ENCODE measurements around the gene LRRC71. TPM values are rescaled to one million over a fixed set of nuclear protein-coding genes. Genes with fewer than 3 reads are reported as not detected.

The LRRC71 gene
- total RNA-seq, 3 donors from 2014 or later = not detected

GRCh38 chr1:156953571-156953970 is 33.1 kb downstream of the LRRC71 start:
- H3K4me3 Mint-ChIP-seq = no peak overlapping the region
- no peaks in the 10 kb centered on the region for H3K9me3 Mint-ChIP-seq
- no peak for ATAC-seq
- no peak for DNase-seq
- H3K4me1 Mint-ChIP-seq (ENCODE audit: low read depth) = no peaks in the 10 kb centered on the region
- no peaks in the 10 kb centered on the region for H3K27me3 Mint-ChIP-seq (ENCODE audit: low read depth)
- H3K36me3 Mint-ChIP-seq (ENCODE audit: insufficient read depth) = peaks cover 22% of the 10 kb centered on the region

GRCh38 chr1:156956333-156956732 is 35.9 kb downstream of the LRRC71 start:
- Mint-ChIP-seq H3K4me1 (ENCODE audit: low read depth) (peaks cover 7% of the 10 kb centered on the region), H3K36me3 (ENCODE audit: insufficient read depth) (peaks cover 24% of the 10 kb centered on the region), H3K9me3 (no peaks in the 10 kb centered on the region), H3K4me3 (no peak overlapping the region), H3K27me3 (ENCODE audit: low read depth) (no peaks in the 10 kb centered on the region)
- ATAC-seq = no peak
- no peak for DNase-seq

- DNase-seq (no peak), ATAC-seq (no peak)
- H3K4me1 Mint-ChIP-seq (ENCODE audit: low read depth) = peaks cover 17% of the 10 kb centered on the region
- peaks cover 21% of the 10 kb centered on the region for H3K36me3 Mint-ChIP-seq (ENCODE audit: insufficient read depth)
- no peak overlapping the region for H3K4me3 Mint-ChIP-seq
- no peaks in the 10 kb centered on the region for H3K27me3 Mint-ChIP-seq (ENCODE audit: low read depth)
- H3K9me3 Mint-ChIP-seq = no peaks in the 10 kb centered on the region
Observed at GRCh38 chr1:156957634-156958033, 37.2 kb downstream of the LRRC71 start.

GRCh38 chr1:156958247-156958714 is 37.8 kb downstream of the LRRC71 start:
- Mint-ChIP-seq H3K4me3 (no peak overlapping the region), H3K36me3 (ENCODE audit: insufficient read depth) (peaks cover 21% of the 10 kb centered on the region), H3K4me1 (ENCODE audit: low read depth) (peaks cover 22% of the 10 kb centered on the region), H3K9me3 (no peaks in the 10 kb centered on the region), H3K27me3 (ENCODE audit: low read depth) (no peaks in the 10 kb centered on the region)
- DNase-seq (no peak), ATAC-seq (no peak)

- no peak for ATAC-seq
Observed at GRCh38 chr1:156959414-156959813, 39.0 kb downstream of the LRRC71 start.

GRCh38 chr1:156959925-156960324 is 39.5 kb downstream of the LRRC71 start:
- Mint-ChIP-seq H3K36me3 (ENCODE audit: insufficient read depth) (peaks cover 17% of the 10 kb centered on the region), H3K9me3 (no peaks in the 10 kb centered on the region), H3K4me3 (no peak overlapping the region), H3K27me3 (ENCODE audit: low read depth) (no peaks in the 10 kb centered on the region), H3K4me1 (ENCODE audit: low read depth) (peaks cover 34% of the 10 kb centered on the region)
- ATAC-seq (no peak), DNase-seq (no peak)

More at GRCh38 chr1:156959414-156959813, 39.0 kb downstream of the LRRC71 start:
- Mint-ChIP-seq H3K9me3 (no peaks in the 10 kb centered on the region), H3K36me3 (ENCODE audit: insufficient read depth) (peaks cover 19% of the 10 kb centered on the region), H3K4me3 (no peak overlapping the region), H3K27me3 (ENCODE audit: low read depth) (no peaks in the 10 kb centered on the region), H3K4me1 (ENCODE audit: low read depth) (peaks cover 33% of the 10 kb centered on the region)
- DNase-seq = no peak

- peaks cover 34% of the 10 kb centered on the region for H3K4me1 Mint-ChIP-seq (ENCODE audit: low read depth)
- H3K9me3 Mint-ChIP-seq = no peaks in the 10 kb centered on the region
- ATAC-seq (peak; percentile 59 to 60), DNase-seq (no peak)
- H3K4me3 Mint-ChIP-seq = no peak overlapping the region
- H3K27me3 Mint-ChIP-seq (ENCODE audit: low read depth) = no peaks in the 10 kb centered on the region
- H3K36me3 Mint-ChIP-seq (ENCODE audit: insufficient read depth) = peaks cover 17% of the 10 kb centered on the region
Observed at GRCh38 chr1:156961709-156962108, 41.3 kb downstream of the LRRC71 start.

- Mint-ChIP-seq H3K36me3 (ENCODE audit: insufficient read depth) (peaks cover 8% of the 10 kb centered on the region), H3K4me3 (peak overlapping the region; percentile 75), H3K27me3 (ENCODE audit: low read depth) (peaks cover 4% of the 10 kb centered on the region), H3K4me1 (ENCODE audit: low read depth) (peaks cover 34% of the 10 kb centered on the region), H3K9me3 (no peaks in the 10 kb centered on the region)
- DNase-seq (peak; percentile 10), ATAC-seq (peak; percentile 66 to 72)
Observed at GRCh38 chr1:156963621-156964020, 43.2 kb downstream of the LRRC71 start.

- H3K36me3 Mint-ChIP-seq (ENCODE audit: insufficient read depth) = peaks cover 8% of the 10 kb centered on the region
- DNase-seq (no peak), ATAC-seq (no peak)
- peaks cover 33% of the 10 kb centered on the region for H3K4me1 Mint-ChIP-seq (ENCODE audit: low read depth)
- H3K4me3 Mint-ChIP-seq = no peak overlapping the region
- H3K9me3 Mint-ChIP-seq = no peaks in the 10 kb centered on the region
- H3K27me3 Mint-ChIP-seq (ENCODE audit: low read depth) = peaks cover 4% of the 10 kb centered on the region
Observed at GRCh38 chr1:156964441-156964840, 44.0 kb downstream of the LRRC71 start.

- no peak for ATAC-seq
- DNase-seq = no peak
- peaks cover 7% of the 10 kb centered on the region for H3K27me3 Mint-ChIP-seq (ENCODE audit: low read depth)
- no peaks in the 10 kb centered on the region for H3K9me3 Mint-ChIP-seq
- H3K36me3 Mint-ChIP-seq (ENCODE audit: insufficient read depth) = no peaks in the 10 kb centered on the region
- H3K4me3 Mint-ChIP-seq = no peak overlapping the region
- no peaks in the 10 kb centered on the region for H3K4me1 Mint-ChIP-seq (ENCODE audit: low read depth)
Observed at GRCh38 chr1:156969496-156969895, 49.1 kb downstream of the LRRC71 start.

- H3K9me3 Mint-ChIP-seq = no peaks in the 10 kb centered on the region
- H3K4me1 Mint-ChIP-seq (ENCODE audit: low read depth) = no peaks in the 10 kb centered on the region
- DNase-seq = no peak
- no peak for ATAC-seq
- H3K4me3 Mint-ChIP-seq = no peak overlapping the region
- no peaks in the 10 kb centered on the region for H3K36me3 Mint-ChIP-seq (ENCODE audit: insufficient read depth)
- H3K27me3 Mint-ChIP-seq (ENCODE audit: low read depth) = peaks cover 9% of the 10 kb centered on the region
Observed at GRCh38 chr1:156970017-156970416, 49.6 kb downstream of the LRRC71 start.

- Mint-ChIP-seq H3K4me1 (ENCODE audit: low read depth) (no peaks in the 10 kb centered on the region), H3K9me3 (no peaks in the 10 kb centered on the region), H3K4me3 (no peak overlapping the region), H3K36me3 (ENCODE audit: insufficient read depth) (no peaks in the 10 kb centered on the region), H3K27me3 (ENCODE audit: low read depth) (peaks cover 11% of the 10 kb centered on the region)
- no peak for DNase-seq
- ATAC-seq = no peak
Observed at GRCh38 chr1:156973417-156973816, 53.0 kb downstream of the LRRC71 start.

- H3K9me3 Mint-ChIP-seq = no peaks in the 10 kb centered on the region
- no peak for DNase-seq
- no peaks in the 10 kb centered on the region for H3K4me1 Mint-ChIP-seq (ENCODE audit: low read depth)
- H3K4me3 Mint-ChIP-seq = no peak overlapping the region
- peaks cover 18% of the 10 kb centered on the region for H3K27me3 Mint-ChIP-seq (ENCODE audit: low read depth)
- H3K36me3 Mint-ChIP-seq (ENCODE audit: insufficient read depth) = no peaks in the 10 kb centered on the region
- no peak for ATAC-seq
Observed at GRCh38 chr1:156975084-156975483, 54.7 kb downstream of the LRRC71 start.

- peaks cover 20% of the 10 kb centered on the region for H3K27me3 Mint-ChIP-seq (ENCODE audit: low read depth)
- ATAC-seq = no peak
- no peaks in the 10 kb centered on the region for H3K4me1 Mint-ChIP-seq (ENCODE audit: low read depth)
- DNase-seq = no peak
- H3K9me3 Mint-ChIP-seq = no peaks in the 10 kb centered on the region
- no peaks in the 10 kb centered on the region for H3K36me3 Mint-ChIP-seq (ENCODE audit: insufficient read depth)
- no peak overlapping the region for H3K4me3 Mint-ChIP-seq
Observed at GRCh38 chr1:156980551-156980950, 60.1 kb downstream of the LRRC71 start.
